OCI-LY3 (cell line): ENCODE results near the gene LEMD3.

Experiments
- H2AFZ ChIP-seq: fragments of 200-600, 300-600 bp; shearing (Covaris generic); 2 replicates; pipeline ENCODE4 v1.6.0; 2014; ENCODE audit warnings: antibody characterized with exemption, low read depth, low read length
- H3K27ac ChIP-seq: fragments of 200-600, 300-600 bp; sonication (generic); 2 replicates; pipeline ENCODE4 v1.5.1; 2014; ENCODE audit warnings: mild to moderate bottlenecking, low read length, moderate library complexity, mixed read lengths
- H3K27me3 ChIP-seq: fragments of 200-600, 300-600 bp; sonication (generic); 2 replicates; pipeline ENCODE4 v1.6.1; 2014; ENCODE audit warnings: low read depth, low read length, mixed read lengths
- H3K36me3 ChIP-seq: fragments of 200-600, 300-600 bp; sonication (generic); replicated peaks from 2 replicates; pipeline ENCODE3; 2014; ENCODE audit warnings: low read depth, low read length, mixed read lengths
- H3K4me1 ChIP-seq: fragments of 300-600, 200-600 bp; sonication (generic); 2 replicates; pipeline ENCODE4 v1.6.1; 2014; ENCODE audit warnings: low read length, mixed read lengths
- H3K4me2 ChIP-seq: fragments of 200-600, 300-600 bp; sonication (generic); 2 replicates; pipeline ENCODE4 v1.6.1; 2014; ENCODE audit warnings: low read length, mixed read lengths
- H3K4me3 ChIP-seq: fragments of 300-600, 200-600 bp; sonication (generic); 2 replicates; pipeline ENCODE4 v1.5.1; 2014; ENCODE audit warnings: antibody characterized with exemption, mild to moderate bottlenecking, low read length, moderate library complexity
- H3K79me2 ChIP-seq: fragments of 300-600, 200-600 bp; shearing (Covaris generic); 2 replicates; pipeline ENCODE4 v1.6.1; 2014; ENCODE audit warnings: mild to moderate bottlenecking, low read length, mixed read lengths
- H3K9ac ChIP-seq: fragments of 300-600, 200-600 bp; shearing (Covaris generic); 2 replicates; pipeline ENCODE4 v1.6.0; 2014; ENCODE audit warnings: mild to moderate bottlenecking, low read length, moderate library complexity
- H3K9me3 ChIP-seq: fragments of 200-600, 300-600 bp; shearing (Covaris generic); 2 replicates; pipeline ENCODE4 v1.6.1; 2014; ENCODE audit warnings: low read length, mixed read lengths; ENCODE audit not compliant: insufficient read depth
- H4K20me1 ChIP-seq: fragments of 200-600, 300-600 bp; sonication (generic); 2 replicates; pipeline ENCODE4 v1.6.1; 2016; ENCODE audit warnings: low read length, mixed read lengths; ENCODE audit not compliant: insufficient read depth
- EZH2phosphoT487 ChIP-seq: fragments of 200-600 bp; shearing (Covaris generic); IDR thresholded peaks from 2 replicates; pipeline ENCODE4 v1.6.1; 2018; ENCODE audit warnings: antibody characterized with exemption, mixed run types, low read depth
- TF ChIP-seq, protein P1 (sequence below): fragments of 200-600, 300-600 bp; sonication (generic); IDR thresholded peaks from 2 replicates; pipeline ENCODE4 v1.5.1; 2014; ENCODE audit warnings: antibody characterized with exemption, low read length, low read depth

LEMD3 gene

DNA sequence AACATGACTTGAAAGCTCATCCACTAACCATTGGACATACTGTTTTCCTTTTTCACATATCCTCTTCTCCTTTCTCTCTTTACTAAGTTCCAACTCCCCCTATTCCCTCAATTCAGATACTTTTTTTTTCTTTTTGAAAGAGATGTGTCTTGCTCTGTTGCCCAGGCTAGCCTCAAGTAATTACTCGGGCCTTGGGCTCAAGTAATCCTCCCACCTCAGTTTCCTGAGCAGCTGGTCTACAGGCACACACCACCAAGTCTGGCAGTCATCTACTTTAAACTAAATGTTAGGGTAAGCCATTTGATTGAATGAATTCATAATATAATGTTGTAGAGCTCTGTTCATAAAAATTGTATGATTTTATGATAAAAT, 15.5 kb downstream of the LEMD3 start:
- H3K9ac ChIP-seq: no peak overlapping the region
- H3K4me3 ChIP-seq: no peak overlapping the region
- peaks cover 10% of the 10 kb centered on the region for H3K36me3 ChIP-seq
- H3K4me1 ChIP-seq: peaks cover 25% of the 10 kb centered on the region
- TF ChIP-seq, protein P1, sequence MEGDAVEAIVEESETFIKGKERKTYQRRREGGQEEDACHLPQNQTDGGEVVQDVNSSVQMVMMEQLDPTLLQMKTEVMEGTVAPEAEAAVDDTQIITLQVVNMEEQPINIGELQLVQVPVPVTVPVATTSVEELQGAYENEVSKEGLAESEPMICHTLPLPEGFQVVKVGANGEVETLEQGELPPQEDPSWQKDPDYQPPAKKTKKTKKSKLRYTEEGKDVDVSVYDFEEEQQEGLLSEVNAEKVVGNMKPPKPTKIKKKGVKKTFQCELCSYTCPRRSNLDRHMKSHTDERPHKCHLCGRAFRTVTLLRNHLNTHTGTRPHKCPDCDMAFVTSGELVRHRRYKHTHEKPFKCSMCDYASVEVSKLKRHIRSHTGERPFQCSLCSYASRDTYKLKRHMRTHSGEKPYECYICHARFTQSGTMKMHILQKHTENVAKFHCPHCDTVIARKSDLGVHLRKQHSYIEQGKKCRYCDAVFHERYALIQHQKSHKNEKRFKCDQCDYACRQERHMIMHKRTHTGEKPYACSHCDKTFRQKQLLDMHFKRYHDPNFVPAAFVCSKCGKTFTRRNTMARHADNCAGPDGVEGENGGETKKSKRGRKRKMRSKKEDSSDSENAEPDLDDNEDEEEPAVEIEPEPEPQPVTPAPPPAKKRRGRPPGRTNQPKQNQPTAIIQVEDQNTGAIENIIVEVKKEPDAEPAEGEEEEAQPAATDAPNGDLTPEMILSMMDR: no peak
- TF ChIP-seq EZH2phosphoT487: no peak
- peaks cover 94% of the 10 kb centered on the region for H3K79me2 ChIP-seq
- peaks cover 84% of the 10 kb centered on the region for H4K20me1 ChIP-seq
- H3K4me2 ChIP-seq: no peak overlapping the region
- H3K27me3 ChIP-seq: no peaks in the 10 kb centered on the region
- H3K27ac ChIP-seq: no peak overlapping the region
- H3K9me3 ChIP-seq: no peaks in the 10 kb centered on the region
- H2AFZ ChIP-seq: no peak overlapping the region

DNA sequence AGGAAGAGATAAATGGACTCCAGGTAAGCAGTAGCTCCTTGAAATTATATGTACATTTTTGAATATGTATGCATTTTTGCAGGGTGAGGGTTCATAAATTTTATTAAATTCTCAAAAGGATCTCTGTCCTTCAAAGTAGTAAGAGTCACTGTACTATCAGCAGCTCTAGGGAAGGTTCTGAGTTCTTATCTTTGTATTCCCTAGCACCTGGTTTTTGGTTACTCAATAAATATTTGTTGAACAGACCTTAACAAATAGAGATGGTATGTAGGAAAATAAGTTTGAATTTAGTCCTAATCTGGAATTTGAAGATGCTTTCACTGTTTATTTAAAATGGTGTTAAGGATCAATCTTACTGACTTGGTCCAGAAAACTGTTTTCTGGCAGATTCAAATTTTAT, 18.3 kb downstream of the LEMD3 start:
- H3K27ac ChIP-seq: no peak overlapping the region
- no peak overlapping the region for H3K9ac ChIP-seq
- no peaks in the 10 kb centered on the region for H3K36me3 ChIP-seq
- TF ChIP-seq, protein P1: no peak
- TF ChIP-seq EZH2phosphoT487: no peak
- peaks cover 94% of the 10 kb centered on the region for H3K79me2 ChIP-seq
- peaks cover 80% of the 10 kb centered on the region for H4K20me1 ChIP-seq
- H3K4me3 ChIP-seq: no peak overlapping the region
- H3K27me3 ChIP-seq: no peaks in the 10 kb centered on the region
- peaks cover 22% of the 10 kb centered on the region for H3K4me1 ChIP-seq
- H3K4me2 ChIP-seq: peak overlapping the region; percentile 15; the same call in 1 of the 2 replicates
- H2AFZ ChIP-seq: no peak overlapping the region
- H3K9me3 ChIP-seq: no peaks in the 10 kb centered on the region

DNA sequence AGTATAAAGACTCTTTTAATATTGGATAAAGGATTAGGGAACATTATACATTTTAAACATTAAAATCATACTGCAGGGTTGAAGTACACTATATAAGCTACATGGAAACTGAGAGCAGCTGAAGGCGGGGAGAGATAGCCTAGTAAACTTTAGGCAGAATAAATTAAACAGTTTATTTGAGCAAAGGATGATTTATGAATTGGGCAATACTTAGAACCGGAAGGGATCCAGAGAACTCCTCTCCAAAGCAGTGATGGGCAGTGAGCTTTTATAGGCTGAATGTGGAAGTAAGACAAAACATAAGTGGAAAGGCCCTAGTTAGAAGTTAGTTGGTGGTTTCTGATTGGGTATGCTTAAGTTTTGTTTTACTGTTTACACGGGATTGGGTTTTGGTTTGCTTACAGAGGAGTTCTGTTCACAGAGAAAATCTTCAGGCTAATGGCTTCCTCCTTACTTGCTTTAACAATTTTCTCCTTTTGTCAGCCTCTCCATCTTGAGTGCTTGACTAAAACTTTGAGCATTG, 18.9 kb downstream of the LEMD3 start:
- no peaks in the 10 kb centered on the region for H3K9me3 ChIP-seq
- TF ChIP-seq, protein P1: no peak
- no peak for TF ChIP-seq EZH2phosphoT487
- peaks cover 22% of the 10 kb centered on the region for H3K4me1 ChIP-seq
- H3K36me3 ChIP-seq: no peaks in the 10 kb centered on the region
- H4K20me1 ChIP-seq: peaks cover 82% of the 10 kb centered on the region
- no peak overlapping the region for H3K9ac ChIP-seq
- peak overlapping the region; percentile 15; the same call in 1 of the 2 replicates for H3K4me2 ChIP-seq
- no peaks in the 10 kb centered on the region for H3K27me3 ChIP-seq
- H3K27ac ChIP-seq: no peak overlapping the region
- H2AFZ ChIP-seq: no peak overlapping the region
- no peak overlapping the region for H3K4me3 ChIP-seq
- H3K79me2 ChIP-seq: peaks cover 96% of the 10 kb centered on the region

DNA sequence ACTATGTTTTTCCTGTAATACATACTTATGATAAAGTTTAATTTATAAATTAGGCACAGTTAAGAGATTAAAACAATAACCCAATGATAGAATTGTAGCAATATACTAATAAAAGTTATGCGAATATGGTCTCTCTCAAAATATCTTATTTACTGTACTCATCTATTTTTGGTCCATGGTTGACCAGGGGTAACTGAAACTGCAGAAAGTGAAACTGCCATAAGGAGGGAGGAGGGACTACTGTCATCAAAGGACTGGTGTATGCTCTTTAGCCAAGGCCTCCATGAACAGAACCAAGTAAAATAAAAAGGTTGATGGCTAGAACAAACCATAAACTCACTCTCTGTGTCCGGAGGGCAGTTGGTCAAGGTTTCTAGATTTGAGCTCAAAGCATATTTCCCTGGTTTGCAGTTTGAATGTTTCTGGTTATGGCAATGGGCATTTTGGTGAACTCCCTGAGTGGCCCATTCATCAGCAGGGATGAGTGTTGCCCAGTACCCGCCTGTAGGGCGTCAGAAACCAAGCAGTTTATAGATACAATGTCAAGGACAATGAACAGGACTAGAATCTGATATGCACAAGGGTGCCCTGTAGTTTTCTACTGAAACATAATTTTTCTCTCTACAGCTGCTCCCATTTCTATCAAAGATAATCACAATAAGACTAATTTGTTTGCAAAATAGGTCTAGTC, 19.8 kb downstream of the LEMD3 start:
- H4K20me1 ChIP-seq: peaks cover 82% of the 10 kb centered on the region
- no peak overlapping the region for H2AFZ ChIP-seq
- no peak overlapping the region for H3K4me3 ChIP-seq
- no peak for TF ChIP-seq EZH2phosphoT487
- TF ChIP-seq, protein P1: no peak
- H3K36me3 ChIP-seq: peaks cover 1% of the 10 kb centered on the region
- no peaks in the 10 kb centered on the region for H3K27me3 ChIP-seq
- no peak overlapping the region for H3K27ac ChIP-seq
- H3K4me1 ChIP-seq: peaks cover 19% of the 10 kb centered on the region
- peaks cover 95% of the 10 kb centered on the region for H3K79me2 ChIP-seq
- no peaks in the 10 kb centered on the region for H3K9me3 ChIP-seq
- H3K4me2 ChIP-seq: peak overlapping the region; percentile 15
- H3K9ac ChIP-seq: no peak overlapping the region
